Measurements from ENCODE around the gene NXPH3. TPM values are rescaled to one million over a fixed set of nuclear protein-coding genes. Genes with fewer than 3 reads are reported as not detected.

NXPH3 gene
- total RNA-seq, 1 donor from 2014 or later = 0.52 TPM

DNA sequence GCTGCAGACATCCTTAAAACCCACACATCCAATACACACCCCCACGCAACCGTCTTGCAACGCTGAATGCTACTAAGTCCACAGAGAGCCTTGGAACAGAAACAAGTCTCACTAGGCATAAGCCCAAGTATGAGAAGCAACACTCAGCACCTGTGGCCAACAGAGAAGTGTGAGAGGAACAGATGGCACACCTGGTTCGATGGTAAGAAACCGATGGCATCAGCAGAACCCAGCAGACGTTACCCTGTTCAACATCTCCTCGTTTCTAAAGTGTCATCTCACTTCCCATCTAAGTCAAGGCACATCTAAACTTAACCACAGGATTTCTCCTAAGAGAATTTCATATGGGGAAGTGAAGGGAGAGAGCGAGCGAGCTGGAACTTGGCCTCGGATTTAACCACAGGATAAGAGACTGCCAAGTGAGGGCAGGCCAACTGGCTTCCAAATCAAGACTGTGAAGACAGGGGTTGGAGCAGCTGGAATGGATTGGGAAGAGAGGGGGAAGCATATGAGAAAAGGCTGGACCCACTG is 41.0 kb downstream of the NXPH3 start:
- Histone ChIP-seq H3K36me3 (ENCODE audit: control insufficient read depth in 3 of 3, insufficient read depth in 3 of 3, low read length in 3 of 3) (peaks cover 19 to 45% (median 31%) of the 10 kb centered on the region in 3 donors), H3K9me3 (ENCODE audit: control insufficient read depth in 3 of 3, low read length in 3 of 3) (no peaks in the 10 kb centered on the region), H3K27ac (ENCODE audit: low read depth, low read length) (peak overlapping the region; percentile 22), H3K4me1 (ENCODE audit: control insufficient read depth in 3 of 3, insufficient read depth in 3 of 3, low read length in 3 of 3) (peaks cover 20 to 31% (median 31%) of the 10 kb centered on the region in 3 donors), H3K27me3 (ENCODE audit: control insufficient read depth in 3 of 3, insufficient read depth in 3 of 3, low read length in 3 of 3) (no peaks in the 10 kb centered on the region), H3K4me3 (ENCODE audit: low read length in 3 of 3) (peak overlapping the region in 1 of 3 donors; percentile 28), H3K9ac (ENCODE audit: low read depth in 1 of 3, low read length in 3 of 3) (peak overlapping the region in 1 of 3 donors; percentile 5)

DNA sequence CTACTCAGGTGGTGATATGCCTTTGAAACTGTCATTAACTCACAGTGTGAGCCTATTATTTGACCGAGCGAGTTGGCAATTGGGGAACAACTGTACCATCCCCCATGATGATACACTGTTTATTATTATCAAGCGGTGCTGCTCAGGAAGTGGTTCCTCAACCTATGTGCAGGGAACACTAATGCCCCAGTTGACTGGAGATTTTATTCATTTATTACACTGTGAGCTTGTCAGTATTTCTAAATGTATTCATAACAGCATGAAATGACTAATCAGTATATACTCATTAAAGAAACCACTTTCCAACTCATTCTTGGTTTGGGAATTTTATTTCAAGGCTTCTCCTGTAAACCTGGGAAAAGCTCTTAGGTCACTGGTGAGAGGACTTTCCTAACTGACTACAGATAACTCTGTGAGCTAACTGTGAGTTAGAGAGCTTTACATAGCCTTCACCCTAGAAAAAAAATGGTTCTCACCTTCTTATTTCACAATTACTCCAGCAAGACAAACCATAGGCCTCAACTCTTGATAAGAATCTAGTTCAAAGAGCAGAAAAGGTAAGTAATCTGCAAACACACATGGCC is 42.4 kb downstream of the NXPH3 start:
- no peaks in the 10 kb centered on the region for H3K27me3 ChIP-seq (ENCODE audit: control insufficient read depth in 3 of 3, insufficient read depth in 3 of 3, low read length in 3 of 3)
- peaks cover 22 to 52% (median 31%) of the 10 kb centered on the region in 3 donors for H3K36me3 ChIP-seq (ENCODE audit: control insufficient read depth in 3 of 3, insufficient read depth in 3 of 3, low read length in 3 of 3)
- H3K4me1 ChIP-seq (ENCODE audit: control insufficient read depth in 3 of 3, insufficient read depth in 3 of 3, low read length in 3 of 3) = peaks cover 16 to 31% (median 30%) of the 10 kb centered on the region in 3 donors
- no peak overlapping the region for H3K4me3 ChIP-seq (ENCODE audit: low read length in 3 of 3)
- no peak overlapping the region for H3K27ac ChIP-seq (ENCODE audit: low read depth, low read length)
- no peaks in the 10 kb centered on the region for H3K9me3 ChIP-seq (ENCODE audit: control insufficient read depth in 3 of 3, low read length in 3 of 3)
- H3K9ac ChIP-seq (ENCODE audit: low read depth in 1 of 3, low read length in 3 of 3) = no peak overlapping the region

- Histone ChIP-seq H3K4me1 (ENCODE audit: control insufficient read depth in 3 of 3, insufficient read depth in 3 of 3, low read length in 3 of 3) (peaks cover 12 to 19% (median 18%) of the 10 kb centered on the region in 3 donors), H3K9ac (ENCODE audit: low read depth in 1 of 3, low read length in 3 of 3) (no peak overlapping the region), H3K27me3 (ENCODE audit: control insufficient read depth in 3 of 3, insufficient read depth in 3 of 3, low read length in 3 of 3) (no peaks in the 10 kb centered on the region), H3K36me3 (ENCODE audit: control insufficient read depth in 3 of 3, insufficient read depth in 3 of 3, low read length in 3 of 3) (peaks cover 22 to 39% (median 31%) of the 10 kb centered on the region in 3 donors), H3K4me3 (ENCODE audit: low read length in 3 of 3) (no peak overlapping the region), H3K9me3 (ENCODE audit: control insufficient read depth in 3 of 3, low read length in 3 of 3) (no peaks in the 10 kb centered on the region), H3K27ac (ENCODE audit: low read depth, low read length) (no peak overlapping the region)
Observed at GRCh38 chr17:49621420-49621819, 45.7 kb downstream of the NXPH3 start.

- Histone ChIP-seq H3K36me3 (ENCODE audit: control insufficient read depth in 3 of 3, insufficient read depth in 3 of 3, low read length in 3 of 3) (peaks cover 22 to 39% (median 31%) of the 10 kb centered on the region in 3 donors), H3K27me3 (ENCODE audit: control insufficient read depth in 3 of 3, insufficient read depth in 3 of 3, low read length in 3 of 3) (no peaks in the 10 kb centered on the region), H3K9me3 (ENCODE audit: control insufficient read depth in 3 of 3, low read length in 3 of 3) (no peaks in the 10 kb centered on the region), H3K4me1 (ENCODE audit: control insufficient read depth in 3 of 3, insufficient read depth in 3 of 3, low read length in 3 of 3) (peaks cover 6 to 14% (median 13%) of the 10 kb centered on the region in 3 donors), H3K9ac (ENCODE audit: low read depth in 1 of 3, low read length in 3 of 3) (no peak overlapping the region), H3K4me3 (ENCODE audit: low read length in 3 of 3) (no peak overlapping the region), H3K27ac (ENCODE audit: low read depth, low read length) (no peak overlapping the region)
Observed at GRCh38 chr17:49621946-49622529, 46.4 kb downstream of the NXPH3 start.

DNA sequence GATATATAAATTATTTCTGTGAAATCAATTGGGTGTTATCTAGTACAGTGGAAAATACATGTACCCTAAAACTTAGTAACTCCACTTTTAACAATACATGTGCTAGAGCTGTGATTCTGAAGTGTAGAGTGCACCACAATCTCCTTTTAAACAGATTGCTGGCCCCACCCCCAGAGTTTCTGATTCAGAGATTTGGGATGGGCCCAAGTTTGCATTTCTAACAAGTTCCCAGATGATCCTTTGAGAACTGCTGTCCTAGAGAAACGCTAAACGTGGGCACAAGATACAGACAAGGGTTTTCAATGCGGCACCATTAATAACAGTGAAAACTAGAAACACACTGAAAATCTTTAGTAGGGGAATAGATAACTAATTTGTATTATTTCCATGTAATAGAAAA is 49.2 kb downstream of the NXPH3 start:
- Histone ChIP-seq H3K36me3 (ENCODE audit: control insufficient read depth in 3 of 3, insufficient read depth in 3 of 3, low read length in 3 of 3) (peaks cover 11 to 18% (median 13%) of the 10 kb centered on the region in 3 donors), H3K4me3 (ENCODE audit: low read length in 3 of 3) (no peak overlapping the region), H3K9ac (ENCODE audit: low read depth in 1 of 3, low read length in 3 of 3) (no peak overlapping the region), H3K27me3 (ENCODE audit: control insufficient read depth in 3 of 3, insufficient read depth in 3 of 3, low read length in 3 of 3) (no peaks in the 10 kb centered on the region), H3K9me3 (ENCODE audit: control insufficient read depth in 3 of 3, low read length in 3 of 3) (no peaks in the 10 kb centered on the region), H3K4me1 (ENCODE audit: control insufficient read depth in 3 of 3, insufficient read depth in 3 of 3, low read length in 3 of 3) (peaks cover 17 to 36% (median 29%) of the 10 kb centered on the region in 3 donors), H3K27ac (ENCODE audit: low read depth, low read length) (no peak overlapping the region)

DNA sequence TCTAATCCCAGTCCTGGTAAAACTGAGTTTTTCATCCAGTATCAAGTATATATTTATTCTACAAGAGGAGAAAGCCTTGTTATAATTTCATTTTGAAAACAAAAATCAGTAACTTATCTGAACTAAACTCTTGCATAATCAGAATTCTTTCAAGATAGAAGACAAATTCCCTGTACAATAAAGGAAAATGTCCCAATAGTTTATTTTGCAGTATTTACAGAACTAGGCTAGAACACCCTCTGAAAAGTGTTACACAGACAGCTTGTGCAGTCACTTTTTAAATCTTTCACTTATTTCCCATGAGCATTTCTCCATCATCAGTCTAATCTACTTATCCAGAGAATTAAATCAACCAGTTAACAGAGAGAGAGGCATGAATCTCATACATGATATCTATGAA is 53.8 kb downstream of the NXPH3 start:
- Histone ChIP-seq H3K9ac (ENCODE audit: low read depth in 1 of 3, low read length in 3 of 3) (peak overlapping the region in 1 of 3 donors; percentile 10), H3K27me3 (ENCODE audit: control insufficient read depth in 3 of 3, insufficient read depth in 3 of 3, low read length in 3 of 3) (no peaks in the 10 kb centered on the region), H3K4me3 (ENCODE audit: low read length in 3 of 3) (no peak overlapping the region), H3K36me3 (ENCODE audit: control insufficient read depth in 3 of 3, insufficient read depth in 3 of 3, low read length in 3 of 3) (no peaks in the 10 kb centered on the region), H3K27ac (ENCODE audit: low read depth, low read length) (peak overlapping the region; percentile 26), H3K4me1 (ENCODE audit: control insufficient read depth in 3 of 3, insufficient read depth in 3 of 3, low read length in 3 of 3) (peaks cover 40 to 59% (median 47%) of the 10 kb centered on the region in 3 donors), H3K9me3 (ENCODE audit: control insufficient read depth in 3 of 3, low read length in 3 of 3) (no peaks in the 10 kb centered on the region)

DNA sequence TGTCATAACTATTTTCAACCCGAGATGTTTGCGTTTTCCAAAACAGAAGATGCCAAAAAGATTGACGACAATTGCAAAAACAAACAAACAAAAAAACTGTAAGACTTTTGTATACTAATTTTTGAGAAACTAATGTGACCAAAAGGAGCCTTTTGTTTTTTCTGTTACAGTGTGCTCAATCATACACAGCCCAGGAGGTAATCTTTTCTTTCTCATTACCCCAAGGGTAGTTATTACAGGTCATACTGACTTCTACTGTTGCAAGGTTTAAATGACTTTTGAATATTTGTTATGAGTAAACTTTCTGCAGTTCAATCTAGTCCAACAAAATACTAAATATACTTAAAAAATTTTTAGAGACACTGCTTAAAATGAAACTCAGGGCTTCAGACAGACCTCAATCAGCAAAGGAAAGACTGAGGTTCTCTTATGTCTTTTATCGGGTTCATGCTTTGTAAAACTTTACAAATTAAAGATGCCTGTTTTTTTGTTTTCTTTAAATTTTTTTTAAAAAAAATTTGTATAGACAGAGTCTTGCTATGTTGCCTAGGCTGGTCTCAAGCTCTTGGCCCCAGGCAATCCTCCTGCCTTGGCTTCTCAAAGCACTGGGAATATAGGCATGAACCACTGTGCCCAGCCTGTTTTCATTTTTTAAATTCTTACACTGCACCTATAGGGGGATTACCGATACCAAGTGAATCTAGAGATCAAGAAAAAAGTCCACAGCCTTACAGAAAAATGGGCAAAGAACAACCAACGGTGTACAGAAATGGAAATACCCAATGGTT is 54.6 kb downstream of the NXPH3 start:
- H3K9ac ChIP-seq (ENCODE audit: low read depth in 1 of 3, low read length in 3 of 3) = peak overlapping the region; percentile 10 to 52 (median 29)
- H3K27me3 ChIP-seq (ENCODE audit: control insufficient read depth in 3 of 3, insufficient read depth in 3 of 3, low read length in 3 of 3) = no peaks in the 10 kb centered on the region
- no peak overlapping the region for H3K4me3 ChIP-seq (ENCODE audit: low read length in 3 of 3)
- H3K4me1 ChIP-seq (ENCODE audit: control insufficient read depth in 3 of 3, insufficient read depth in 3 of 3, low read length in 3 of 3) = peaks cover 44 to 62% (median 46%) of the 10 kb centered on the region in 3 donors
- H3K9me3 ChIP-seq (ENCODE audit: control insufficient read depth in 3 of 3, low read length in 3 of 3) = no peaks in the 10 kb centered on the region
- H3K36me3 ChIP-seq (ENCODE audit: control insufficient read depth in 3 of 3, insufficient read depth in 3 of 3, low read length in 3 of 3) = no peaks in the 10 kb centered on the region
- peak overlapping the region; percentile 26 for H3K27ac ChIP-seq (ENCODE audit: low read depth, low read length)

DNA sequence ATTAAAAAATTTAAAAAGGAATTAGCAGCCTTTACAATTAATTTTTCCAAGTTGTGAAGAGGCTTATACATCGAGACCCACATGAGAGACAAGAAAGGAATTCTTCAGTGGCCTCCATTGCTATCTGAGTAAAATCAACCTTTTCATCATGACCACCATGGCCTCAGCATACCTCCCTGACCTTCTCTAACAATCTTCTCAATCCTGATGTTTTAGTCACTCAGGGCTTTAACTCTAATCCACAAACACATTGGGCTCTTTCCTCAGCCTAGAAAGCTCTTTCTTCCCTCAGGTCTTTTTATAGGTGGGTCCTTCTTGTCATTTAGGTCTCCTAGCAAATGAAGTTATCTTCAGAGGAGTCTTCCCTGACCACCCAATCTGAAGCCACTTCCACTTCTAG is 55.8 kb downstream of the NXPH3 start:
- Histone ChIP-seq H3K9ac (ENCODE audit: low read depth in 1 of 3, low read length in 3 of 3) (no peak overlapping the region), H3K4me1 (ENCODE audit: control insufficient read depth in 3 of 3, insufficient read depth in 3 of 3, low read length in 3 of 3) (peaks cover 44 to 62% (median 44%) of the 10 kb centered on the region in 3 donors), H3K4me3 (ENCODE audit: low read length in 3 of 3) (no peak overlapping the region), H3K9me3 (ENCODE audit: control insufficient read depth in 3 of 3, low read length in 3 of 3) (no peaks in the 10 kb centered on the region), H3K27ac (ENCODE audit: low read depth, low read length) (peak overlapping the region; percentile 74), H3K36me3 (ENCODE audit: control insufficient read depth in 3 of 3, insufficient read depth in 3 of 3, low read length in 3 of 3) (no peaks in the 10 kb centered on the region), H3K27me3 (ENCODE audit: control insufficient read depth in 3 of 3, insufficient read depth in 3 of 3, low read length in 3 of 3) (no peaks in the 10 kb centered on the region)
